Trophoblast cell (in vitro differentiated cells and primary cell): ENCODE measurements around the gene SEMA4D.
"Not testable (repeated sequence)": the region's sequence is repeated elsewhere in the genome, so short reads cannot be mapped to it uniquely, and the experiment has no call there.

Experiments
- DNase-seq, 2 donors: peaks; one replicate each; pipeline ENCODE4 v3.0.0-alpha.2; 2016
- H2AFZ ChIP-seq: 2 replicates; pipeline ENCODE4 v1.6.1; 2013; ENCODE audit warnings: low read length, moderate library complexity, mild to moderate bottlenecking; ENCODE audit not compliant: insufficient read depth, poor library complexity
- H2AK5ac ChIP-seq: 2 replicates; pipeline ENCODE4 v1.6.1; 2013; ENCODE audit warnings: mild to moderate bottlenecking, low read length
- H2BK120ac ChIP-seq: 2 replicates; pipeline ENCODE4 v1.6.1; 2013; ENCODE audit warnings: low read length, mild to moderate bottlenecking, moderate library complexity; ENCODE audit not compliant: insufficient read depth, poor library complexity
- H2BK12ac ChIP-seq: 2 replicates; pipeline ENCODE4 v1.6.1; 2013; ENCODE audit warnings: mild to moderate bottlenecking, low read length, moderate library complexity
- H2BK5ac ChIP-seq: 2 replicates; pipeline ENCODE4 v1.6.1; 2013; ENCODE audit warnings: low read length, low read depth, moderate library complexity, mild to moderate bottlenecking; ENCODE audit not compliant: poor library complexity
- H3K14ac ChIP-seq: 2 replicates; pipeline ENCODE4 v1.6.1; 2013; ENCODE audit warnings: mild to moderate bottlenecking, low read length
- H3K18ac ChIP-seq: 2 replicates; pipeline ENCODE4 v1.6.1; 2013; ENCODE audit warnings: mild to moderate bottlenecking, low read length
- H3K23ac ChIP-seq: 2 replicates; pipeline ENCODE4 v1.6.1; 2013; ENCODE audit warnings: low read length
- H3K27ac ChIP-seq: 2 replicates; pipeline ENCODE4 v1.5.1; 2013; ENCODE audit warnings: low read depth, mild to moderate bottlenecking, inconsistent platforms, low read length, moderate library complexity
- H3K27me3 ChIP-seq: 2 replicates; pipeline ENCODE4 v1.6.1; 2013; ENCODE audit warnings: inconsistent platforms, mild to moderate bottlenecking, low read length, moderate library complexity; ENCODE audit not compliant: insufficient read depth
- H3K36me3 ChIP-seq, 2 experiments: 1 replicate in 1 of 2; 2 replicates in 1 of 2; pipeline ENCODE4 v1.6.1; 2013; ENCODE audit warnings: low read length in 2 of 2, mild to moderate bottlenecking in 2 of 2, moderate library complexity in 1 of 2; ENCODE audit not compliant: insufficient read depth in 2 of 2, control insufficient read depth in 1 of 2
- H3K4ac ChIP-seq: 2 replicates; pipeline ENCODE4 v1.6.1; 2013; ENCODE audit warnings: low read depth, mild to moderate bottlenecking, low read length, moderate library complexity
- H3K4me1 ChIP-seq, 2 experiments: 1 replicate in 1 of 2; 2 replicates in 1 of 2; pipeline ENCODE4 v1.6.1; 2013; ENCODE audit warnings: low read length in 2 of 2, mild to moderate bottlenecking in 2 of 2, moderate library complexity in 1 of 2; ENCODE audit not compliant: insufficient read depth in 2 of 2, control insufficient read depth in 1 of 2
- H3K4me2 ChIP-seq: 2 replicates; pipeline ENCODE4 v1.6.1; 2013; ENCODE audit warnings: inconsistent platforms, mild to moderate bottlenecking, low read length, moderate library complexity
- H3K4me3 ChIP-seq: 2 replicates; pipeline ENCODE4 v1.5.1; 2013; ENCODE audit warnings: mild to moderate bottlenecking, low read depth, low read length, inconsistent platforms
- H3K79me1 ChIP-seq: one replicate; pipeline ENCODE4 v1.6.1; 2013; ENCODE audit warnings: low read length
- H3K79me2 ChIP-seq: 2 replicates; pipeline ENCODE4 v1.6.1; 2013; ENCODE audit warnings: low read length, mild to moderate bottlenecking; ENCODE audit not compliant: control insufficient read depth, insufficient read depth, poor library complexity
- H3K9ac ChIP-seq: 2 replicates; pipeline ENCODE4 v1.6.1; 2013; ENCODE audit warnings: mild to moderate bottlenecking, low read length
- H3K9me3 ChIP-seq: 2 replicates; pipeline ENCODE4 v1.6.1; 2013; ENCODE audit warnings: low read depth, mild to moderate bottlenecking, control low read depth, inconsistent platforms, low read length; ENCODE audit not compliant: insufficient read depth
- H4K12ac ChIP-seq: 2 replicates; pipeline ENCODE4 v1.6.1; 2013; ENCODE audit warnings: low read depth, mild to moderate bottlenecking, low read length, moderate library complexity
- H4K8ac ChIP-seq: 2 replicates; pipeline ENCODE4 v1.6.1; 2013; ENCODE audit warnings: low read depth, mild to moderate bottlenecking, low read length, moderate library complexity
- H4K91ac ChIP-seq: one replicate; pipeline ENCODE4 v1.6.1; 2013; ENCODE audit warnings: low read depth, mild to moderate bottlenecking, low read length, moderate library complexity
- WGBS: extraction: QIAGEN DNeasy Blood & Tissue Kit; methylation state at CpG from one replicate; pipeline ENCODE4 v1.1.7; 2013; ENCODE audit warnings: missing lambda C conversion rate; ENCODE audit not compliant: insufficient read length, insufficient coverage; ENCODE audit errors: extremely low coverage; 5-methylcytosine and 5-hydroxymethylcytosine counted together

Gene SEMA4D

GRCh38 chr9:89481538-89481915 is 16.4 kb downstream of the SEMA4D start:
- H3K79me2 ChIP-seq, result no peaks in the 10 kb centered on the region
- H3K4me1 ChIP-seq, result peaks cover 2 to 5% of the 10 kb centered on the region in 2 experiments
- no peak overlapping the region for H3K23ac ChIP-seq
- no peak overlapping the region for H2BK5ac ChIP-seq
- H3K27ac ChIP-seq, result no peak overlapping the region
- H4K12ac ChIP-seq, result no peak overlapping the region
- no peak overlapping the region for H2AFZ ChIP-seq
- H2BK12ac ChIP-seq, result no peak overlapping the region
- no peak overlapping the region for H2AK5ac ChIP-seq
- H3K36me3 ChIP-seq, result no peaks in the 10 kb centered on the region
- H3K79me1 ChIP-seq, result no peaks in the 10 kb centered on the region
- no peak overlapping the region for H4K8ac ChIP-seq
- no peak overlapping the region for H3K4me3 ChIP-seq
- no peak overlapping the region for H3K14ac ChIP-seq
- WGBS, result no CpG with 5 or more reads among the region's 11 CpGs
- no peak overlapping the region for H4K91ac ChIP-seq
- no peak overlapping the region for H3K4ac ChIP-seq
- no peaks in the 10 kb centered on the region for H3K27me3 ChIP-seq
- H3K9me3 ChIP-seq, result peaks cover 6% of the 10 kb centered on the region
- no peak overlapping the region for H3K9ac ChIP-seq
- H3K18ac ChIP-seq, result no peak overlapping the region
- no peak for DNase-seq
- no peak overlapping the region for H3K4me2 ChIP-seq
- H2BK120ac ChIP-seq, result no peak overlapping the region

- Histone ChIP-seq H2AFZ (no peak overlapping the region), H3K9ac (no peak overlapping the region), H3K9me3 (peaks cover 6% of the 10 kb centered on the region), H2BK12ac (no peak overlapping the region), H3K36me3 (no peaks in the 10 kb centered on the region), H3K79me1 (no peaks in the 10 kb centered on the region), H2BK120ac (no peak overlapping the region), H3K79me2 (no peaks in the 10 kb centered on the region), H3K4ac (no peak overlapping the region), H3K4me1 (peaks cover 2 to 5% of the 10 kb centered on the region in 2 experiments), H3K18ac (no peak overlapping the region), H3K4me2 (no peak overlapping the region), H4K91ac (no peak overlapping the region), H3K27ac (no peak overlapping the region), H3K4me3 (no peak overlapping the region), H3K27me3 (no peaks in the 10 kb centered on the region), H4K12ac (no peak overlapping the region), H2BK5ac (no peak overlapping the region), H4K8ac (no peak overlapping the region), H3K23ac (no peak overlapping the region), H3K14ac (no peak overlapping the region), H2AK5ac (no peak overlapping the region)
- WGBS, result no CpG with 5 or more reads among the region's 15 CpGs
- DNase-seq, result no peak
Observed at GRCh38 chr9:89480825-89481537, 16.9 kb downstream of the SEMA4D start.

GRCh38 chr9:89480372-89480771 is 17.5 kb downstream of the SEMA4D start:
- H3K27ac ChIP-seq, result not testable (repeated sequence)

GRCh38 chr9:89479669-89480011 is 18.3 kb downstream of the SEMA4D start:
- not testable (repeated sequence) for H3K27ac ChIP-seq, H3K14ac ChIP-seq, H3K4ac ChIP-seq, H3K23ac ChIP-seq, H4K91ac ChIP-seq, H3K4me2 ChIP-seq, H3K9ac ChIP-seq, H3K18ac ChIP-seq, H4K8ac ChIP-seq, H3K79me1 ChIP-seq, H3K36me3 ChIP-seq, H2BK12ac ChIP-seq, H2AK5ac ChIP-seq, H2BK5ac ChIP-seq, H4K12ac ChIP-seq, H3K27me3 ChIP-seq, H2BK120ac ChIP-seq, H3K79me2 ChIP-seq, H3K9me3 ChIP-seq, H3K4me1 ChIP-seq, H2AFZ ChIP-seq, DNase-seq, H3K4me3 ChIP-seq
- no CpG with 5 or more reads among the region's 17 CpGs for WGBS

More at GRCh38 chr9:89480372-89480771, 17.5 kb downstream of the SEMA4D start:
- not testable (repeated sequence) for H4K12ac ChIP-seq, H3K23ac ChIP-seq, H3K9me3 ChIP-seq, H3K18ac ChIP-seq, DNase-seq, H2BK12ac ChIP-seq, H3K14ac ChIP-seq, H3K79me2 ChIP-seq, H2AFZ ChIP-seq, H4K8ac ChIP-seq, H3K4ac ChIP-seq, H3K79me1 ChIP-seq, H2BK120ac ChIP-seq, H4K91ac ChIP-seq, H3K4me1 ChIP-seq, H3K4me3 ChIP-seq, H3K36me3 ChIP-seq, H3K9ac ChIP-seq, H2BK5ac ChIP-seq, H3K4me2 ChIP-seq, H3K27me3 ChIP-seq, H2AK5ac ChIP-seq
- no CpG with 5 or more reads among the region's 27 CpGs for WGBS
